Smooth muscle cell (in vitro differentiated cells): ENCODE measurements around the gene WFS1. TPM values are rescaled to one million over a fixed set of nuclear protein-coding genes. Genes with fewer than 3 reads are reported as not detected.

Source experiments
- DNase-seq: peaks from one replicate; lab custom pipeline; 2025; ENCODE audit not compliant: unreplicated experiment; lab: John Stamatoyannopoulos, UW
- H2AFZ ChIP-seq: fragments of 200-600 bp; sonication (generic); 2 replicates; pipeline ENCODE4 v1.6.0; 2016; ENCODE audit warnings: antibody characterized with exemption, low read depth, mild to moderate bottlenecking
- H3F3A ChIP-seq: fragments of 200-600 bp; sonication (generic); 2 replicates; pipeline ENCODE4 v1.6.0; 2017; ENCODE audit warnings: antibody characterized with exemption, low read depth
- H3K27ac ChIP-seq: fragments of 200-600 bp; sonication (generic); 2 replicates; pipeline ENCODE4 v1.5.1; 2016; ENCODE audit warnings: low read depth, mild to moderate bottlenecking
- H3K27me3 ChIP-seq: fragments of 200-600 bp; sonication (generic); 2 replicates; pipeline ENCODE4 v1.6.1; 2016; ENCODE audit warnings: low read depth, mild to moderate bottlenecking
- H3K36me3 ChIP-seq: fragments of 200-600 bp; sonication (generic); 2 replicates; pipeline ENCODE4 v1.5.1; 2016; ENCODE audit warnings: low read depth
- H3K4me1 ChIP-seq: fragments of 200-600 bp; sonication (generic); 2 replicates; pipeline ENCODE4 v1.5.1; 2016; ENCODE audit warnings: low read depth
- H3K4me2 ChIP-seq: fragments of 200-600 bp; sonication (generic); 2 replicates; pipeline ENCODE4 v1.6.0; 2016; ENCODE audit warnings: mild to moderate bottlenecking
- H3K4me3 ChIP-seq: fragments of 200-600 bp; sonication (generic); 2 replicates; pipeline ENCODE4 v1.5.1; 2016; ENCODE audit warnings: mild to moderate bottlenecking
- H3K79me2 ChIP-seq: fragments of 200-600 bp; sonication (generic); 2 replicates; pipeline ENCODE4 v1.6.0; 2016; ENCODE audit warnings: low read depth, mild to moderate bottlenecking
- H3K9ac ChIP-seq: fragments of 200-600 bp; sonication (generic); 2 replicates; pipeline ENCODE4 v1.6.0; 2016; ENCODE audit warnings: low read depth
- H3K9me3 ChIP-seq: fragments of 200-600 bp; sonication (generic); replicated peaks from 2 replicates; pipeline ENCODE4 v1.5.1; 2016; ENCODE audit warnings: low read depth
- H4K20me1 ChIP-seq: fragments of 200-600 bp; sonication (generic); 2 replicates; pipeline ENCODE4 v1.6.0; 2016; ENCODE audit warnings: low read depth
- WGBS: methylation state at CpG from one replicate; pipeline ENCODE4 v1.1.7; 2016; ENCODE audit warnings: low lambda C conversion rate; 5-methylcytosine and 5-hydroxymethylcytosine counted together
- polyA plus RNA-seq: library from polyadenylated mRNA; unstranded; fragments of >200 nt; fragmentation: Nextera tagmentation; extraction: Ambion mirVana; gene quantifications from 2 replicates; pipeline ENCODE4 v1.2.1, GENCODE V29; 2016
- total RNA-seq: library from RNA; depleted of rRNA; stranded (reverse); fragments of >200 nt; gene quantifications from 2 replicates; pipeline ENCODE4 v1.2.3, GENCODE V29; 2014
- TF ChIP-seq, protein P1 (sequence below): fragments of 200-600 bp; sonication (generic); IDR thresholded peaks from 2 replicates; pipeline ENCODE4 v1.5.1; 2017; ENCODE audit warnings: borderline replicate concordance, mild to moderate bottlenecking, antibody characterized with exemption; ENCODE audit not compliant: insufficient read depth, poor library complexity, severe bottlenecking

The WFS1 gene
- total and polyA plus RNA-seq, 2 experiments from 2014 or later: 28.6 to 30.2 TPM

DNA sequence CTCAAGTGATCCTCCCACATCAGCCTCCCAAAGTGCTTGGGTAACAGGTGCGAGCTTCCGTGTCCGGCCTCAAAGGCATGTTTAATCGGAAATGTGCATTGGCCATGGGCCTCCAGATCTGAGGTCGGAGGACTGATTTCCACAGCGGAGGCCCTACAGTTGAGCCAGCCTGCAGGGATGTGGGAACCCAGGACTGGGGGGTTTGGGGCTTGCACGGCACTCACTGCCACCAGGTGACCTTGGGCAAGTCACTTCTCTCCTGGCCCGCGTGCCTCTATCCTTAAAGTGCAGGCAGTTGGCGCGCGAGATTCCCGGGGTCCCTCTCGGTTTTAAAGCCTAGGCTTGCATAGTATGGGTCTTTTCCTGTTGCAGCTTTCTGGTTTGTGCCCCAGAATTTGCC, 18.3 kb upstream of the WFS1 start:
- Histone ChIP-seq H3K4me3 (no peak overlapping the region), H2AFZ (no peak overlapping the region), H3K27me3 (peaks cover 16% of the 10 kb centered on the region), H4K20me1 (no peaks in the 10 kb centered on the region), H3K4me1 (no peaks in the 10 kb centered on the region), H3K4me2 (no peak overlapping the region), H3K79me2 (no peaks in the 10 kb centered on the region), H3K9me3 (no peaks in the 10 kb centered on the region), H3K9ac (no peak overlapping the region), H3K36me3 (no peaks in the 10 kb centered on the region), H3K27ac (no peak overlapping the region), H3F3A (no peaks in the 10 kb centered on the region)
- no peak for DNase-seq
- 94% methylated on average over 14 of the region's 14 CpGs for WGBS
- TF ChIP-seq, protein P1, sequence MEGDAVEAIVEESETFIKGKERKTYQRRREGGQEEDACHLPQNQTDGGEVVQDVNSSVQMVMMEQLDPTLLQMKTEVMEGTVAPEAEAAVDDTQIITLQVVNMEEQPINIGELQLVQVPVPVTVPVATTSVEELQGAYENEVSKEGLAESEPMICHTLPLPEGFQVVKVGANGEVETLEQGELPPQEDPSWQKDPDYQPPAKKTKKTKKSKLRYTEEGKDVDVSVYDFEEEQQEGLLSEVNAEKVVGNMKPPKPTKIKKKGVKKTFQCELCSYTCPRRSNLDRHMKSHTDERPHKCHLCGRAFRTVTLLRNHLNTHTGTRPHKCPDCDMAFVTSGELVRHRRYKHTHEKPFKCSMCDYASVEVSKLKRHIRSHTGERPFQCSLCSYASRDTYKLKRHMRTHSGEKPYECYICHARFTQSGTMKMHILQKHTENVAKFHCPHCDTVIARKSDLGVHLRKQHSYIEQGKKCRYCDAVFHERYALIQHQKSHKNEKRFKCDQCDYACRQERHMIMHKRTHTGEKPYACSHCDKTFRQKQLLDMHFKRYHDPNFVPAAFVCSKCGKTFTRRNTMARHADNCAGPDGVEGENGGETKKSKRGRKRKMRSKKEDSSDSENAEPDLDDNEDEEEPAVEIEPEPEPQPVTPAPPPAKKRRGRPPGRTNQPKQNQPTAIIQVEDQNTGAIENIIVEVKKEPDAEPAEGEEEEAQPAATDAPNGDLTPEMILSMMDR: no peak

DNA sequence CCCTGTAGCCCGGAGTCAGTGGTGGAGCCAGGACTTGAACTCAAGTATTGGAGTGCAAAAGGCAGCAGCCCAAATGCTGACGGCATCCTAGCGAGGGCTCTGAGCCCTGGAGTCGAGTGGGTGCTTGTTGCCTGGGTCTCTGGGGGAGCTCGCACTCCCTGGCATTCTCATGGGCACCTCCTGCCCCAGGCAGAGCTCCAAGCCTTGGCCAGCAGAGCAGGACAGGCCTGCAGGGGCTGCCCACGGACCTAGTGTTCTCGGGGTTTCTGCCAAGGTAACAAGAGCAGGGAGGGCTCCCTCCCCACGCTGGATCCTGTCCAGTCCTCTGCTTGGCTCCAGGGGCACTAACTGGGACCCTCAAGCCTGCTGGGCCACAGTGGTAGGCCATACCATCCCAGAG, 17.6 kb upstream of the WFS1 start:
- Histone ChIP-seq H3K27ac (no peak overlapping the region), H3K4me3 (no peak overlapping the region), H3K36me3 (no peaks in the 10 kb centered on the region), H3K9ac (no peak overlapping the region), H3K79me2 (no peaks in the 10 kb centered on the region), H3K4me1 (no peaks in the 10 kb centered on the region), H3F3A (no peaks in the 10 kb centered on the region), H4K20me1 (no peaks in the 10 kb centered on the region), H3K27me3 (peaks cover 16% of the 10 kb centered on the region), H3K4me2 (no peak overlapping the region), H3K9me3 (no peaks in the 10 kb centered on the region), H2AFZ (no peak overlapping the region)
- 87% methylated on average over 8 of the region's 8 CpGs for WGBS
- TF ChIP-seq, protein P1: no peak
- no peak for DNase-seq

DNA sequence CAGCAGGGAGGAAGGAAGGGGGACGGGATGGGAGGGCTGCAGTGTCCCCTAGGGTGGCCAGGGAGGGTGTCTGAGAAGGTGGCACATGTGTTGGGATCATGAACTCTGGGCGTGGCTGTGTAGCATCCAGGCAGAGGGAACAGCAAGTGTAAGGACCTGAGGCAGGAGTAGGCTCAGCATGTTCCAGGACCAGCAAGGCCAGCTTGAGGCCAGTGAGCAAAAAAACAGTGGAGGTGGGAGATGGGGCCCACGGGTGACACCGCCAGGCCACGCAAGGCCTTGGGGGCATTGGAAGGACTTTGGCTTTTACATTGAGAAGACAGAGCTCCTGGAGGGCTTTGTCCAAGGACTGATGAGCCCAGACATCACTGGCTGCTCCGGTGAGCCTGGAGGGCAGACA, 16.5 kb upstream of the WFS1 start:
- Histone ChIP-seq H3K27ac (no peak overlapping the region), H3K36me3 (no peaks in the 10 kb centered on the region), H3K4me3 (no peak overlapping the region), H3K4me1 (no peaks in the 10 kb centered on the region), H3K9me3 (no peaks in the 10 kb centered on the region), H4K20me1 (no peaks in the 10 kb centered on the region), H2AFZ (no peak overlapping the region), H3K79me2 (no peaks in the 10 kb centered on the region), H3K9ac (no peak overlapping the region), H3F3A (no peaks in the 10 kb centered on the region), H3K27me3 (peaks cover 16% of the 10 kb centered on the region), H3K4me2 (no peak overlapping the region)
- DNase-seq: no peak
- TF ChIP-seq, protein P1: no peak
- WGBS: 92% methylated on average over 6 of the region's 6 CpGs

DNA sequence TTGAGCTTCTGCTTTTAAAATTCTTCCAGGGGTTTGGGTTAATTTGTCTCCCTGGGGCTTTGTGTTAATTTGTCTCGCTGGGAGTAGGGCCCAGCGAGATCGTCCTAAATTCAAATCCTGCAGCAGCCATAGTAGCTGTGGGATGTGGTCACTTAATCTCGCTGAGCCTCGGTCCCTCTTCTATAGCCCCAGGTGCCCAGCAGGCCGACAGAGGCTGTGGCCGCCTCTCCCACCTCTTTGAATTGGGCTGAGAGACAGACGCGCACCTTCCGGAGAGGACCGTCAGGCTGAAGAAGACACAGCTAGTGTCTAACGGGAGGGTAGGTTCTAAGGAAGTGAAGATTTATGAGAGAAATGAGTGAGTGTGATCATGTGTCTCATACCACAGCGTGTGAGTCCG, 15.7 kb upstream of the WFS1 start:
- Histone ChIP-seq H2AFZ (no peak overlapping the region), H4K20me1 (no peaks in the 10 kb centered on the region), H3K79me2 (no peaks in the 10 kb centered on the region), H3F3A (no peaks in the 10 kb centered on the region), H3K4me1 (no peaks in the 10 kb centered on the region), H3K4me3 (no peak overlapping the region), H3K27me3 (peaks cover 14% of the 10 kb centered on the region), H3K9ac (no peak overlapping the region), H3K36me3 (no peaks in the 10 kb centered on the region), H3K4me2 (no peak overlapping the region), H3K9me3 (no peaks in the 10 kb centered on the region), H3K27ac (no peak overlapping the region)
- DNase-seq: no peak
- TF ChIP-seq, protein P1: no peak
- WGBS: 92% methylated on average over 14 of the region's 14 CpGs
